HG03097 (cell line): Measurements from ENCODE around the gene RUVBL2.
A peak's percentile ranks its signal among the peaks of the same experiment; 100 is the strongest.

Experiments used
- ATAC-seq: cut with Tn5 transposase; IDR thresholded peaks from one replicate; pipeline ENCODE4 v1.9.1; 2021; ENCODE audit not compliant: unreplicated experiment, low FRiP score

Gene RUVBL2

GRCh38 chr19:48963371-48964204 lies 30.1 kb upstream of the RUVBL2 start:
- peak; percentile 24 for ATAC-seq

DNA sequence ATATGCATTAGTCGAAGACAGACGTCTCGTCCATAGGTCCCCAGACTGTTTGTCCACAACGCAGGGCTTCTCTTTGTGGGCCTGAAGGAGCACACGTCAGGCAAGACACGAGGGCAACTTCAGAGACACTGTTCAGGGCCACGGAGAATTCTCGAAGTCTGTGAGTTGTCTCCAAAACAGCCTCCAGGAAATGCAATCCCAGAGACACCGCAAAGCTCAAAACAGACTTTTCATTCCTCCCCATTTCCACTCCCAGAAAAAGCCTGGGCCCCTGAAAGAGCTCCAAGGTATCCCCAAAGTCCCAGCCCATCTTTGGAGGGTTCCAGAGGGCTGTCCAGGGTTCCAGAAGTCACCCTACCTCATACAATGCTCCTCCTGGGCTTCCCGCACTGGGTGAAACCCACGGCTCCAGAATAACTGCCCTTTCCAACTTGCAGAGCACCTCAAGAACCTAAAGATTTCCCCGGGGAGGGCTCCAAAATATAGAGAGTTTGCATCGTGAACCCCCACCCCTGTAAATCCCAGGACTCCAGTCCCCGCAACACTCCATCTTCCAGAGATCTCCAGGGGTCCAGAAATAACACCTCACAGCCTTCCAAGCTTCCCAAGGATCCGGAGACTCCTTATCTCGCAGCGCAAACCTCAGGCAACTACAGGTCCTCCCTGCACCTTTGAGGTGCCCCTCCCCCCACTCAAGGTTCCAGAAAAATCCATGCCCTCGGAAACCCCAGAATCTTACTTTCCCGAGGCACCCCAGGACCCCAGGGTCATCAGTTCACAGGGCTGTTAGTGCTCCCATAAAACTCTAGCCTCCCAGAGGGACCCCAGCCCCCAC lies 29.3 kb upstream of the RUVBL2 start:
- ATAC-seq: no peak

GRCh38 chr19:48965040-48965805 lies 28.5 kb upstream of the RUVBL2 start, which contains the start of gene FTL:
Gene FTL (plus strand): TSS chr19:48965309. CDS start chr19:48965508, 199 bp downstream.
- peak; percentile 55 for ATAC-seq

DNA sequence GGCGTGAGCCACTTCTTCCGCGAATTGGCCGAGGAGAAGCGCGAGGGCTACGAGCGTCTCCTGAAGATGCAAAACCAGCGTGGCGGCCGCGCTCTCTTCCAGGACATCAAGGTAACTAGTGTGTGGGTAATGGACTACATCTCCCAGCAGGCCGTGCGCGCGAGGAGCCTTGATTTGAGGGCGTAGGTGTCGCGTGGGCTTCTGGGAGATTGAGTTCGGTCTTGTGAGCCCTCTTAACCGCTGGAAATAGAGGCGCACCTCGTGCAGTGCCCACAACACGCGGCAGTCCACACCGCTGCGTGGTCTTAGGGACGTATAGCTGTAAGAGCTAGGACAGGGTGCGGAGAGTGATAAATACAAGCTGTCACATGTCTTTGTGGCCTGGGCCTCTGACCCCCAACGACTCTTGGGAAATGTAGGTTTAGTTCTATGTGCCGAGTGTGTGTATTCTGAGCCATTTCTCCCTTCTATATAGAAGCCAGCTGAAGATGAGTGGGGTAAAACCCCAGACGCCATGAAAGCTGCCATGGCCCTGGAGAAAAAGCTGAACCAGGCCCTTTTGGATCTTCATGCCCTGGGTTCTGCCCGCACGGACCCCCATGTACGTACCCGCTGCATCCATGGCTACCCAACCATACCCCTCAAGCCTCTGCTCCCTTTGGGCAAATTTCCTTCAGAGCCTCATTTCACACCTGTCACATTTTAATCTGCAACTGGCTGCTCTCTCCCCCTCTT lies 27.7 kb upstream of the RUVBL2 start:
- ATAC-seq: peak; percentile 30

- ATAC-seq: no peak
Observed at GRCh38 chr19:48966541-48967345, 26.9 kb upstream of the RUVBL2 start.

- ATAC-seq: no peak
Observed at GRCh38 chr19:48967346-48968178, 26.1 kb upstream of the RUVBL2 start.

- ATAC-seq: no peak
Observed at GRCh38 chr19:48968179-48968661, 25.5 kb upstream of the RUVBL2 start.

DNA sequence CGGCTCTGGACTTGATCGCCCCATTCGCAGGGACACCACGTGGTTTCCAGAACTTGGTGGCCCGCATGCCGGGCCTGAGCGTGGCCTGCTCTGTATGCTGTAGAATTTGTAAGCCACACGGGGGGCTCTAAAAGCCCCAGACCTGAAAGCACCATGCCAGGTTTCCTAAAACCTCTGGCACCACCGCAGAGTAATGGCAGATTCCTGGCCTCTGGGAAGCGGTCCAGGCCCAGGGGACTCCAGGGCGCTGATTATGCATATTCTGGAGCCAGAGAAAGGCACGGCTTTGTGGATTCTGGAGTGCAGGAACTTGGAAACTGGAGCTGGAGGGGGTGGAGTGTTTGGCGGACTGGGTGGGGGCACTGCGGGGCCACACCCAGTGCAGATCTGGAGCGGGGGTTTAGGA lies 24.9 kb upstream of the RUVBL2 start:
- no peak for ATAC-seq

DNA sequence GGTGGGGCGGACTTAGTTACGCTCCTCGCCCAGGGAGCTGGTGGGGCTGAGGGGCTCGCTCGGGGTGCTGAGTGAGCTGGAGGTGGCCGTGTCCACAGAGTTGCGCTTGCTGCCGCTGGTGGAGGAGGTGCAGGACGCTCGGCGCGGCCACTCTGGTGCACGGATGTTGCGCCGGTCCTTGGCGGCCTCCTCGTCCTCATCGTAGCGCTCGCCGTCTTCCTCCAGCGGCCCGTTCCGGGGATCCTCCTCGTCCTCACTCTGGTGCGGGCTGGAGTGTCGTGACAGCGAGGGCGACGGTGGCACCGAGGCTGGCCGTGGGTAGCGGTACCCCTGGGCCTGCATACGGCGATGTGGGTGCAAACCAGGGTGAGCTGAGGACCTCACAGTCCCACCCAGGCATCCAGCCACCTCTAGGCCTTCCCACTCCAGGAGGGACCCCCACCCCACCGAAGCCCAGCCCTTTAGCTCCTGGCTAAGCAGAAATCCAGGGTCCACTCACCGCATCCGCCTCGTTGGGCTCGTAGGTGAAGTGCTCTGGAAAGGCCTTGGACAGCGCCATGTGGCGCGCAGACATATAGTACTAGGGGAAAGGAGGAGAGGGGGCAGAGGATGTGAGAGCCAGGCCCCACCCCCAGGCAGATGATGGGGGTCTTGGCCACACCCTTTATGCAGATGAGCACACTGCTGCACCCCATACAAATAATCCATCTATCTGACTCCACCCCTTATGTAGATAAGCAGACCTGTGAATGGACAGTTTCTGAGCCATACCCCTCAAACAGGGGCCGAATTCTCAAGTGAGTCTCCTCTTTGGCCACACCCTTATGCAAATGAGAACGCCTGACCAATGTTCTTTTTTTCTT lies 24.2 kb upstream of the RUVBL2 start:
- no peak for ATAC-seq

DNA sequence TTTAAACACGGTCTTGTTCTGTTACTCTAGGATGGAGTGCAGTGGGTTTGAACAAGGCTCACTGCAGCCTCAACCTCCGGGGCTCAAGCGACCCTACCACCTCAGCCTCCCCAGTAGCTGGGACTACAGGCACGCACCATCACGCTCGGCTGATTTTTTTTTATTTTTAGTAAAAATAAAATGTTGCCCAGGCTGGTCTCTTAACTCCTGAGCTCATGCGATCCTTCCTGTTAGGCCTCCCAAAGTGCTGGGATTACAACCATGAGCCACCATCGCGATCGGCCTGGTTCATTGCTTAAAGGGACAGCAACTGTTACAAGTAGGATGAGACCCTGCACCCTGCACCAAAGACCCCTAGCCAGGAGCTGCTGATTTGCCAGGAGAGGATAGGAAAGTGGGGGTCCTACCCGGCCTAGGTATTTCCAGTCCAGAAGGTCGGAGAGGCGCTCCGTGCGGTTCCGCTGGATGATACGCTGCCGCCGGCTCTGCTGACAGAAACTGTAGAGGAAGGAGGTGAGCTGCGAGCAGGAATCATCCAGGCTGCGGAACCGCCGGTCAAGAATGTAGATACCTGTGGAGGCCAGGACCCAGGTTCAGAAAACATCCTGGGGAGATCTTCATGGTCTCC lies 23.4 kb upstream of the RUVBL2 start:
- no peak for ATAC-seq

GRCh38 chr19:48970923-48971395 lies 22.7 kb upstream of the RUVBL2 start:
- no peak for ATAC-seq

GRCh38 chr19:48975947-48976847 lies 17.5 kb upstream of the RUVBL2 start:
- ATAC-seq: no peak

GRCh38 chr19:48977061-48977460 lies 16.6 kb upstream of the RUVBL2 start:
- no peak for ATAC-seq

DNA sequence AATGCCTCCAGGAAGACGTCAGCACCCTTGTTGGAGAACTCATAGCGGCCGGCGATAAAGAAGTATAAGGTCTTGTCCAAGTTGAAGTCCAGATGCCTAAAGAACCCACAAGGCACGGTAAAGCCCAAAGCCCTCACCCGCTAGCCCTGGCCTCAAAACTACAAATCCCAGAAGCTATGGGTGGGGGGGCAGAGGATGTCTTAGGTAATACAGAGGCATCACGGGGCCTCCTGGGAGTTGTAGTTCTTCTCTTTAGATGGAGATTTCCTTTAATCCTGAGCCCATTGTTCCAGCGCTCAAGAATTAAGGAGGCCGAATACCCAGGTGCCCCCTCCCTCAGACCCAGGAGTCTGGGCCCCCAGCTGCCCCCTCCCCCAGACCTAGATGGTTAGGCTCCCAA lies 11.4 kb upstream of the RUVBL2 start:
- no peak for ATAC-seq

GRCh38 chr19:48985711-48986110 lies 8.0 kb upstream of the RUVBL2 start:
- no peak for ATAC-seq

- ATAC-seq: no peak
Observed at GRCh38 chr19:48986211-48986610, 7.5 kb upstream of the RUVBL2 start.
